ENCODE data around the gene PZP.

GRCh38 chr12:9132008-9132535, 76.1 kb downstream of the PZP start:
- TF ChIP-seq CTCF (optimal IDR thresholded peaks at IDR 0.05 in 1 of 3, IDR thresholded peaks at IDR 0.05 in 1 of 3, conservative IDR thresholded peaks at IDR 0.05 in 1 of 3; ENCODE audit: extremely low read depth in 1 of 3, insufficient read depth in 2 of 3, low read length in 3 of 3) (no peak), EZH2 (IDR thresholded peaks at IDR 0.05; ENCODE audit: low read length) (no peak)
